Measurements from ENCODE around the gene SLC25A14. TPM values are rescaled to one million over a fixed set of nuclear protein-coding genes. Genes with fewer than 3 reads are reported as not detected.

Gene SLC25A14
- total and polyA plus RNA-seq, 2 of the 8 experiments (the other 6 are each of a cell fraction or from before 2014, with no cell fraction given): 9.3 to 14.2 TPM

DNA sequence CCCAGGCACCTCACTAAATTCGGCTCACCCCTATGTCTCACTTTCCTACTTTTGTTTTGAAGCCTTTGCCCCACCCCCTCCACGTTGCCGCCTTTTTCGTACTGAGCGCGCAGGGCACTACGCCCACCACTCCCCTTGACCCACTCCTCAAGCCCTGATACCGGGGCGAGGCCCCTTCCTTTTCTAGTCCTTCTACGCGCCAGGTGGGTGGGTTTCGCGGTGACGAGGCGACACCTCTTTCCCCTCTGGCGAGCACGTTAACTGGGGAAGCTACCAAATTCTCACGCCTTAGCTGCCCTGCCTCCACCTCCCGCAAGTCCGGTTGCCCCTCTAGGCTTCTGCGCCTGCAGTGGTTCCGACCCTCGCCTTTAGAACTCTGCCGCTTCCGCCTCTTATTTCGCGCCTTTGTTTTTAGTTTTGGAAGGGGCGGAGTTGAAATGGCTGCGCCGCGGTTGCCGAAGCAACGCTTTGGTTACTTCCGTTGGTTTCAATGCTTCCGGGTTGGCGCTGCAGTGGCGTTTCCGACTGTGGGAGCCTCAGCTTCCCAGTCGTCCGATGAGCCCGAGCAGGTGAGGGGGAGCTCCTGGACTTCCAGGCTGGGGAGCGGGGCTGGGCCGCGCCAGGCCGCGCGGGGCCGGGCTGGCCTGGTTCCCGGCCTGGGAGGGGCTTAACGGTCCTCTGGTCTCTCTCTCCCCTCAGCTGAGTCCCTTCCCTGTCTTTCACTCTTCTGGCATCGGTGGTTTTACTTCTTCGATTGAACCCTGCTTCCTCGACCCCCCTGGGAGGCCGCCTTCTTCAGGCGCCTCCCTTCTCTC lies at the start of gene SLC25A14 (continued):
- no peak for TF ChIP-seq NRF1 (IDR thresholded peaks at IDR 0.05; ENCODE audit: low read depth, low read length)
- TF ChIP-seq, protein P1, sequence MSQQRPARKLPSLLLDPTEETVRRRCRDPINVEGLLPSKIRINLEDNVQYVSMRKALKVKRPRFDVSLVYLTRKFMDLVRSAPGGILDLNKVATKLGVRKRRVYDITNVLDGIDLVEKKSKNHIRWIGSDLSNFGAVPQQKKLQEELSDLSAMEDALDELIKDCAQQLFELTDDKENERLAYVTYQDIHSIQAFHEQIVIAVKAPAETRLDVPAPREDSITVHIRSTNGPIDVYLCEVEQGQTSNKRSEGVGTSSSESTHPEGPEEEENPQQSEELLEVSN (IDR thresholded peaks at IDR 0.05): peak; percentile 87
- TF ChIP-seq CHD2 (IDR thresholded peaks at IDR 0.05; ENCODE audit: low read length): no peak
- TF ChIP-seq CEBPB (IDR thresholded peaks at IDR 0.05; ENCODE audit: low read depth, low read length): no peak
- peak in 1 of 2 experiments; percentile 39; a peak in 1 of 3 replicates for TF ChIP-seq POLR2A (IDR thresholded peaks at IDR 0.05; ENCODE audit: control extremely low read depth in 1 of 2, low read depth in 2 of 2, low read length in 2 of 2)
- no peak for TF ChIP-seq KDM5A (IDR thresholded peaks at IDR 0.05; ENCODE audit: low read length)
- TF ChIP-seq CBX5 (IDR thresholded peaks at IDR 0.05; ENCODE audit: low read depth, low read length): no peak
- no peak for TF ChIP-seq CBX8 (IDR thresholded peaks at IDR 0.05; ENCODE audit: borderline replicate concordance, low read depth, low read length)
- TF ChIP-seq ASH2L (IDR thresholded peaks at IDR 0.05; ENCODE audit: low read length): peak; percentile 46
- no peak for TF ChIP-seq SP2 (IDR thresholded peaks at IDR 0.05; ENCODE audit: low read length)
- TF ChIP-seq HDAC6 (IDR thresholded peaks at IDR 0.05; ENCODE audit: low read depth, low read length): no peak
- TF ChIP-seq EP300 (IDR thresholded peaks at IDR 0.05; ENCODE audit: borderline replicate concordance in 1 of 2, low read depth in 2 of 2, low read length in 2 of 2): no peak
- TF ChIP-seq EGR1 (IDR thresholded peaks at IDR 0.05; ENCODE audit: borderline replicate concordance, low read depth, low read length): peak; percentile 85
